HepG2 (cell line): ENCODE results near the gene FRMD4A.

Source experiments
- ESRRA ChIP-seq: sonication (generic); formaldehyde crosslinking; IDR thresholded peaks from 2 replicates; pipeline ENCODE4 v1.5.1; 2020; ENCODE audit warnings: mild to moderate bottlenecking, low read depth, missing genetic modification reagents
- EZH2 ChIP-seq: conservative IDR thresholded peaks from 2 replicates; pipeline ENCODE4 v1.6.1; 2012; ENCODE audit warnings: mild to moderate bottlenecking, low read depth, low read length, moderate library complexity
- FOXP4 ChIP-seq: sonication (generic); formaldehyde crosslinking; IDR thresholded peaks from 2 replicates; pipeline ENCODE4 v1.4.0; 2020; ENCODE audit warnings: missing genetic modification reagents
- HMGXB4 ChIP-seq, 2 experiments: sonication (generic) in 1 of 2; formaldehyde crosslinking in 1 of 2; IDR thresholded peaks; 2 replicates each; pipeline versions ENCODE4 v1.4.0 to v1.6.1; 2018 to 2020; ENCODE audit warnings: missing genetic modification reagents in 2 of 2, borderline replicate concordance in 1 of 2, low read depth in 1 of 2, mild to moderate bottlenecking in 1 of 2, missing biosample characterization in 1 of 2
- NR2C2 ChIP-seq: sonication (generic); formaldehyde crosslinking; IDR thresholded peaks from 2 replicates; pipeline ENCODE4 v1.4.0; 2020; ENCODE audit warnings: missing genetic modification reagents, mild to moderate bottlenecking, moderate library complexity, borderline replicate concordance
- POLR2AphosphoS5 ChIP-seq: IDR thresholded peaks from 2 replicates; pipeline ENCODE4 v1.6.1; 2012; ENCODE audit warnings: low read depth, low read length
- TAF1 ChIP-seq: sonication (generic); formaldehyde crosslinking; IDR thresholded peaks from 2 replicates; pipeline ENCODE4 v1.4.0; 2020; ENCODE audit warnings: missing genetic modification reagents
- ZNF143 ChIP-seq: sonication (generic); formaldehyde crosslinking; IDR thresholded peaks from 2 replicates; pipeline ENCODE4 v1.4.0; 2020; ENCODE audit warnings: missing genetic modification reagents
- ZNF318 ChIP-seq: sonication (generic); formaldehyde crosslinking; IDR thresholded peaks from 2 replicates; pipeline ENCODE4 v1.4.0; 2020; ENCODE audit warnings: mild to moderate bottlenecking, missing genetic modification reagents
- ZNF792 ChIP-seq: IDR thresholded peaks from 2 replicates; pipeline ENCODE4 v1.6.1; 2016
- TF ChIP-seq, protein P1 (sequence below): IDR thresholded peaks from 2 replicates; pipeline ENCODE4 v1.6.1; 2016
- TF ChIP-seq, protein P2 (sequence below): sonication (generic); formaldehyde crosslinking; IDR thresholded peaks from 2 replicates; pipeline ENCODE4 v1.5.0; 2020; ENCODE audit warnings: mild to moderate bottlenecking, missing genetic modification reagents, moderate library complexity

DNA sequence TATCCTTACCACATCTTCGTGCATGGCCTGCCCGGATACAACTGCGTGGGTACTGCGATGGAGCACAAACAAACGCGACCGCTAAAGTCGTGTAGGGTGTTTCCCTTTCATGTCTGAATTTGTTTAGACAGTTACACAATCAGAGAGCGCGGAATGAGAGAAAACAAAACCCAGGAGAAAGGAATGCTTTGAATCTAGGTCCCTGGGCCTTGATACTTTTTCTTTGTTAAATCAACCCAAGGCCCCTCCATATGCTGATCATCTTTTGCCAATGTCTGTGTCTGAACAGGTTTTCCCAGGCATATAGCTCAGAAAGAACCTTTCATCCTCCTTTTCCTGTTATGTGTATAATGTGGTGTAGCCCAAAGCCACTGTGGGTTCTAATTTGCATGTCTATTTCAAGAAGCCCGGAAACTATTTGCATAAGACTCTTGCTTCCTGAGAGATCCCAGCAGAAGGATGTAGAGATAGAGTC, 145.8 kb downstream of the FRMD4A start:
- TF ChIP-seq, protein P1, sequence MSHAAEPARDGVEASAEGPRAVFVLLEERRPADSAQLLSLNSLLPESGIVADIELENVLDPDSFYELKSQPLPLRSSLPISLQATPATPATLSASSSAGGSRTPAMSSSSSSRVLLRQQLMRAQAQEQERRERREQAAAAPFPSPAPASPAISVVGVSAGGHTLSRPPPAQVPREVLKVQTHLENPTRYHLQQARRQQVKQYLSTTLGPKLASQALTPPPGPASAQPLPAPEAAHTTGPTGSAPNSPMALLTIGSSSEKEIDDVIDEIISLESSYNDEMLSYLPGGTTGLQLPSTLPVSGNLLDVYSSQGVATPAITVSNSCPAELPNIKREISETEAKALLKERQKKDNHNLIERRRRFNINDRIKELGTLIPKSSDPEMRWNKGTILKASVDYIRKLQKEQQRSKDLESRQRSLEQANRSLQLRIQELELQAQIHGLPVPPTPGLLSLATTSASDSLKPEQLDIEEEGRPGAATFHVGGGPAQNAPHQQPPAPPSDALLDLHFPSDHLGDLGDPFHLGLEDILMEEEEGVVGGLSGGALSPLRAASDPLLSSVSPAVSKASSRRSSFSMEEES = no peak
- no peak for TF ChIP-seq EZH2
- TF ChIP-seq, protein P2, sequence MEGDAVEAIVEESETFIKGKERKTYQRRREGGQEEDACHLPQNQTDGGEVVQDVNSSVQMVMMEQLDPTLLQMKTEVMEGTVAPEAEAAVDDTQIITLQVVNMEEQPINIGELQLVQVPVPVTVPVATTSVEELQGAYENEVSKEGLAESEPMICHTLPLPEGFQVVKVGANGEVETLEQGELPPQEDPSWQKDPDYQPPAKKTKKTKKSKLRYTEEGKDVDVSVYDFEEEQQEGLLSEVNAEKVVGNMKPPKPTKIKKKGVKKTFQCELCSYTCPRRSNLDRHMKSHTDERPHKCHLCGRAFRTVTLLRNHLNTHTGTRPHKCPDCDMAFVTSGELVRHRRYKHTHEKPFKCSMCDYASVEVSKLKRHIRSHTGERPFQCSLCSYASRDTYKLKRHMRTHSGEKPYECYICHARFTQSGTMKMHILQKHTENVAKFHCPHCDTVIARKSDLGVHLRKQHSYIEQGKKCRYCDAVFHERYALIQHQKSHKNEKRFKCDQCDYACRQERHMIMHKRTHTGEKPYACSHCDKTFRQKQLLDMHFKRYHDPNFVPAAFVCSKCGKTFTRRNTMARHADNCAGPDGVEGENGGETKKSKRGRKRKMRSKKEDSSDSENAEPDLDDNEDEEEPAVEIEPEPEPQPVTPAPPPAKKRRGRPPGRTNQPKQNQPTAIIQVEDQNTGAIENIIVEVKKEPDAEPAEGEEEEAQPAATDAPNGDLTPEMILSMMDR (CRISPR knock-in tag) = no peak
- TF ChIP-seq TAF1 (CRISPR knock-in tag) = no peak
- no peak for TF ChIP-seq ZNF143 (CRISPR knock-in tag)
- TF ChIP-seq NR2C2 (CRISPR knock-in tag) = no peak
- no peak for TF ChIP-seq ZNF318 (CRISPR knock-in tag)
- no peak for TF ChIP-seq HMGXB4 (CRISPR knock-in tag; IDR thresholded peaks at IDR 0.05; ENCODE audit: borderline replicate concordance in 1 of 2, low read depth in 1 of 2)
- TF ChIP-seq FOXP4 (CRISPR knock-in tag) = peak; percentile 87
- TF ChIP-seq ZNF792 = no peak
- no peak for TF ChIP-seq POLR2AphosphoS5
- TF ChIP-seq ESRRA (CRISPR knock-in tag) = no peak
